Measurements from ENCODE around the gene MLF2. TPM values are rescaled to one million over a fixed set of nuclear protein-coding genes. Genes with fewer than 3 reads are reported as not detected.

MLF2 gene
- total RNA-seq, 1 donor from 2014 or later: 77.9 TPM

DNA sequence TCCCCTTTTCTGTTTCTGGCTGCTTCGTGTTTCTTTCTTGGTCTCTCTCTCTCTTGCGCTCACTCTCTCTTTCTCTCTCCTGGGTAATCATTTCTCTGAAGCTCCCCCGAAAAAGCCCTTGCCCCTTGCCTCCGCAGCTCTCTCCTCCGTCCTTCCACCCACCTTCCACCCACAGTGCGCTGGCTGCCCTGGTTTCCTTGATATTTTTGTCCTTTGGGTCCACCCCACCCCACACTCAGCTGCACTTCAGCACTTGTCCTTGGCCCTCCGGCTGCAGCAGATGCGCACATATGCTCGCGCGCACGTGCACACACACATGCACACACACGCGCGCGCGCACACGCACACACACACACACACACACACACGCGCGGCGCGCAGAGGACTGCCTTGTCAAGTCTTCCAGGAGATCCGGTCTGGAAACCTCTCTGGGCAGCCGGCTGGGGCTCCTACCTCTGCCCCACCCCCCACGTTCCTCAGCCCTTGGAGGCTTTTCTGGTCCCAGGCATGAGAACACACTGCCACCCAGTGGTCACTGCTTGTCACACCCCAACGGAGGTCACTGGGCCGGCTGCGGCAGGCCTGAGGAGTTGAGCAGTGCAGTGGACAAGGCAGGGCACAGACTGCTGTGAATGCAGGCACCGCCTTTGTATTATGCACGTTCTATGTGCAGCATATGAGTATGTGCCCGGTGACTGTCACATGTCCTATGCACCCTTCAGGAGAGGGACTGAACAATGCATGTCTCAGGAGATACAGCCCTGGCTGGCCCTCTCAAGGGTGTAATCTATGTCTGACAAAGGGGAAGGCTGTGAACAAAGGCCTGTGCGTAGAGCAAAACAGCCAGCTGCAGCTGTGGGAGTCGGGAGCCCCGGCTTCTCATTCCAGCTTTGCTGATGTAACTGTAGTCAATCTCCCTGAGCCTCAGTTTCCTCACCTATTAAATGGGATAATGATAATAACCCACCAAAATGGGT lies 25.9 kb upstream of the MLF2 start:
- FAIRE-seq (no peak), DNase-seq (ENCODE audit: low spot score in 2 of 2) (peak; percentile 74 to 84)

DNA sequence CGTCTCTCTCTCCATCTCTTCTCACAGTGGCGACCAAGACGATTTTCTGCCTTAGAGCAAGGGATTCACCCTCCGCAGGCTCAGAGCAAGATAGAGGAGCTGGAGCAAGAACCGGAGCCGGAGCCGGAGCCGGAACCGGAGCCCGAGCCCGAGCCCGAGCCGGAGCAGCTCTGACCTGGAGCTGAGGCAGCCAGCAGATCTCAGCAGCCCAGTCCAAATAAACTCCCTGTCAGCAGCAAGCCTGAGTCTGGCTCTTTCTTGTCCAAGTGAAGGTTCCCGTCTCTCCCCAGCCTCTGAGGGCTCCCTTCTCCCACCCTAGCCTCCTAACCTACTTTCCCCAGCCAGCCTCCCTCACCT lies 25.3 kb upstream of the MLF2 start:
- DNase-seq (ENCODE audit: low spot score in 2 of 2) (no peak), FAIRE-seq (no peak)

DNA sequence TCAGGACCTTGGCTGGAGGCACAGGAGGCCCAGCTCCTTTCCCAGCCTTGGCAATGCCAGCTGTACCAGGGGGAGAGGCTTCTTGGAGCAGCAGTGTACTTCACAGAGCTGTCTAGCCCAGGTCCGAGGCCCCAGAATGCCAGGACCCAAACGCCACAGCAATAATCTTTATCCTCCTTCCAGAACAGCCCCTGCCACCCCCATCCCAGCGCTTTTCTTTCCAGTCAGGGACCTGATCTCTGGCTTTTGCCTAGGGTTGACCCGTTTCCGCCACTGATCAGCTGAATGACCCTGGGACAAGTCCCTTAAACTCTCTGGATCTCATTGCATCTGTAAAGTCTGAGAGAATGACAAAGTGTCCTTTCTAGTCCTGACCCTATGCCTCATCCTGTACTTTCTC lies 24.4 kb upstream of the MLF2 start:
- FAIRE-seq: no peak
- DNase-seq (ENCODE audit: low spot score in 2 of 2): no peak

DNA sequence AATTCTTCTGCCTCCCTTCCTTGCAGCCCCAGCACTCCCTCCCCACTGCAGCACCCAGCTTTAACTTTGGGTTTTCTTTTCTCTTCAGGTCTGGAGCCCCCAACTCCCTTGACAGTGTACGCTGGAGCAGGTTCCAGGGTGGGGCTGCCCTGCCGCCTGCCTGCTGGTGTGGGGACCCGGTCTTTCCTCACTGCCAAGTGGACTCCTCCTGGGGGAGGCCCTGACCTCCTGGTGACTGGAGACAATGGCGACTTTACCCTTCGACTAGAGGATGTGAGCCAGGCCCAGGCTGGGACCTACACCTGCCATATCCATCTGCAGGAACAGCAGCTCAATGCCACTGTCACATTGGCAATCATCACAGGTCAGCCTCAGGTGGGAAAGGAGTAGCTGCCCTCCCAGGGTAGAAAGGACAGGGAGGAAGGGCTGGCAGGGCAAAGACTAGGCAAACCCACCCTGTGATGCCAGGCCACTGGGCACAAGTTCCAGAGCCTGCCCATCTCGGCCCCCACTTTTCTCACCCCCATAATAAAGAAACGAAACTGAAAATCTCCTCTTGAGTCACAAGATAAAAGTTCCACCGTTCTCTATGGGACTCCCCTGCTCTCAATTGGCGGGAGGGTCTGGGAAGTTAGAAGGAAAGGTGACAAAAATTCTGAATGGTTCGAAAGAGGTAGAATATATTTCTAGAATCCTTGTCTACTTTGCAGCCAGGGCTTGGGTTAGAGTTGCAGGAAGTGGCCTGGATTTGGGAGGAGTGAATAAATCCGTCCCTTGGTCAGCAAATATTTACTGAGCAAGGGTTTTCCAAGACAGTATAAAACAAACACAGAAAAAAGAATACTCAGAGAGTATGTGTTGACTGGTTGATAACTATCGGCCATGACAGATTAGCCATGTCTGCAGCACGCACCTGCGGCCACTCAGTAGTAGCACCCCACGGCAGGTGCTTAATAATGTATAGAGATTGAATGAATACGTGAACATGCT lies 22.5 kb upstream of the MLF2 start:
- no peak for DNase-seq (ENCODE audit: low spot score in 2 of 2)
- FAIRE-seq: no peak

DNA sequence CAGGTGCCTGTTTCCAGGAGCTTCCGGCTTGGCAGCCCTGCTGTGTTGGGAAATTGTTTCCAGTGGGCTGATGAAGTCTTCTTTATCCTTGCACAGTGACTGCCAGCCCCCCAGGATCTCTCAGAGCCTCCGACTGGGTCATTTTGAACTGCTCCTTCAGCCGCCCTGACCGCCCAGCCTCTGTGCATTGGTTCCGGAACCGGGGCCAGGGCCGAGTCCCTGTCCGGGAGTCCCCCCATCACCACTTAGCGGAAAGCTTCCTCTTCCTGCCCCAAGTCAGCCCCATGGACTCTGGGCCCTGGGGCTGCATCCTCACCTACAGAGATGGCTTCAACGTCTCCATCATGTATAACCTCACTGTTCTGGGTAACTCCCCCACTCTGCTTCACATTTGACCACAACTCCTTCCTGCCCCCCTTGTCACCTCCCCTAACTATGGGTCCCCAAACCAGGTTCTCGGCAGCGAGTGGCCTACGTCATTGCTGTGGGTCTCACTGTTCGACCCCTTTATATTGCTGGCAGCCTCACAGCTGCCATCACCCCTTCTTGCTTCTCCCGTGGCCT lies 21.6 kb upstream of the MLF2 start:
- DNase-seq (ENCODE audit: low spot score in 2 of 2): no peak
- FAIRE-seq: no peak

DNA sequence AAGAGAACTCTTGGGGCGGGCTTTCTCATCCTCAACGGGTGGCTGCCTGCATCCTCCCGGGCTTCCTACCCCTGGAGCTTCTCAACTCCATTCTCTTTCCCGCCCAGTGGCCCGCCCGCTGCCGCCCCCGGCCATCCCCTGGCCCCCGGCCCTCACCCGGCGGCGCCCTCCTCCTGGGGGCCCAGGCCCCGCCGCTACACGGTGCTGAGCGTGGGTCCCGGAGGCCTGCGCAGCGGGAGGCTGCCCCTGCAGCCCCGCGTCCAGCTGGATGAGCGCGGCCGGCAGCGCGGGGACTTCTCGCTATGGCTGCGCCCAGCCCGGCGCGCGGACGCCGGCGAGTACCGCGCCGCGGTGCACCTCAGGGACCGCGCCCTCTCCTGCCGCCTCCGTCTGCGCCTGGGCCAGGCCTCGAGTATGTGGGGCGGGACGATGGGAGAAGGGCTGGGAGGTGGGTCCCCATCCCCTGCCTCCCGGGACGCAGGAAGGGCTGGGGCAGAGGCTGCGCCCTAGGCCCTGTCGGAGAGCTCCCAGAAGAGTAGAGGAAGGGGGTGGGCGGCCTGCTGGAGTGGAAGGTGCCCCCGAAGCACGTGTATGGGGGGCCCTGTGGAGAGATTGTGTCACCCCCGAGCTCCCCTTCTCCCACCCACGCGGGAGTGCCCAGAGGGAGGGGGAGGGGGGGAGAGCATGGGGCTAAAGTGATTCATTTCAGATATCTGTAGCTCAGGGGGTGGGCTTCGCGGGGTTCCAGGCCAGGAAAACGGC lies 20.8 kb upstream of the MLF2 start:
- FAIRE-seq: no peak

DNA sequence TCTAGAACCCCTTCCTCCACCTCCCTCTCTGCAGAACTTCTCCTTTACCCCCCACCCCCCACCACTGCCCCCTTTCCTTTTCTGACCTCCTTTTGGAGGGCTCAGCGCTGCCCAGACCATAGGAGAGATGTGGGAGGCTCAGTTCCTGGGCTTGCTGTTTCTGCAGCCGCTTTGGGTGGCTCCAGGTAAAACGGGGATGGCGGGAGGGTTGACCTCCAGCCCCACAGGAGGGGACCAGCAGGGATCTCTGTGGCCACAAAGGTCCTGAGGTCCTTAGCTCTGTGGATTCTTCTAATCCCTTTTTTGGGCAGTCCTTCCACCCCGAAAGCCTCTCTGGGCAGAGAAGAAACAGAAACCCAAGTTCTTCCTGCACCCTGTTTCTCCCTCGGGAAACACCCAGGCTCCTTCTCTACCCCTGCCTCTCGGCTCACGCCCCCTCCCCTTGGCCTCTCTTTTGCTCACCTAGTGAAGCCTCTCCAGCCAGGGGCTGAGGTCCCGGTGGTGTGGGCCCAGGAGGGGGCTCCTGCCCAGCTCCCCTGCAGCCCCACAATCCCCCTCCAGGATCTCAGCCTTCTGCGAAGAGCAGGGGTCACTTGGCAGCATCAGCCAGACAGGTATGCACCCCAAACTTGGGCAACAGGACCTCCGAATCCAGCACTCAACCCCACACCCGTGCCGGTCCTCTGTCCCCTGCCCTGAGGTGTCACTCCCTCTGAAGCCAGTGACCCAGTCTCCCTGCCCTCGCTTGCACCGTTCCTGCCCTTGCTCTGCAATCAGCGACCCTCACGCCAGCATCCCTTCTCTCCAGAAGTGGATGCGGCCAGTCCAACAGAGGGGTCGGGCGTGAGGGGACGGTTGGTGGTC lies 20.0 kb upstream of the MLF2 start:
- FAIRE-seq: no peak
- DNase-seq (ENCODE audit: low spot score in 2 of 2): peak in 1 of 2 donors; percentile 45

More for the DNA sequence above, 20.8 kb upstream of the MLF2 start:
- DNase-seq (ENCODE audit: low spot score in 2 of 2): no peak

DNA sequence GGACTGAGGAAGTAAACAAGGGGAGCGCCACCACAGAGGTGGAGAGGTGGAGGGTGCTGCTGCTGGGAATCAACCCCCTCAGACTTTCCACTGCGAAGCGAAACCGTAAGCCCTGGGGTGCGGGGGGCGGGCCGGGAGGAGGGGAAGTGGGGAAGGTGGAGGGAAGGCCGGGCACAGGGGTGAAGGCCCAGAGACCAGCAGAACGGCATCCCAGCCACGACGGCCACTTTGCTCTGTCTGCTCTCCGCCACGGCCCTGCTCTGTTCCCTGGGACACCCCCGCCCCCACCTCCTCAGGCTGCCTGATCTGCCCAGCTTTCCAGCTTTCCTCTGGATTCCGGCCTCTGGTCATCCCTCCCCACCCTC lies 19.4 kb upstream of the MLF2 start, which contains the start of gene LAG3:
Gene LAG3, plus strand, starts transcription at position 190 of the 365 bp plus-strand sequence. CDS start 333 bp downstream, outside the sequence.
- peak in 1 of 2 donors; percentile 39 for DNase-seq (ENCODE audit: low spot score in 2 of 2)
- FAIRE-seq: no peak

DNA sequence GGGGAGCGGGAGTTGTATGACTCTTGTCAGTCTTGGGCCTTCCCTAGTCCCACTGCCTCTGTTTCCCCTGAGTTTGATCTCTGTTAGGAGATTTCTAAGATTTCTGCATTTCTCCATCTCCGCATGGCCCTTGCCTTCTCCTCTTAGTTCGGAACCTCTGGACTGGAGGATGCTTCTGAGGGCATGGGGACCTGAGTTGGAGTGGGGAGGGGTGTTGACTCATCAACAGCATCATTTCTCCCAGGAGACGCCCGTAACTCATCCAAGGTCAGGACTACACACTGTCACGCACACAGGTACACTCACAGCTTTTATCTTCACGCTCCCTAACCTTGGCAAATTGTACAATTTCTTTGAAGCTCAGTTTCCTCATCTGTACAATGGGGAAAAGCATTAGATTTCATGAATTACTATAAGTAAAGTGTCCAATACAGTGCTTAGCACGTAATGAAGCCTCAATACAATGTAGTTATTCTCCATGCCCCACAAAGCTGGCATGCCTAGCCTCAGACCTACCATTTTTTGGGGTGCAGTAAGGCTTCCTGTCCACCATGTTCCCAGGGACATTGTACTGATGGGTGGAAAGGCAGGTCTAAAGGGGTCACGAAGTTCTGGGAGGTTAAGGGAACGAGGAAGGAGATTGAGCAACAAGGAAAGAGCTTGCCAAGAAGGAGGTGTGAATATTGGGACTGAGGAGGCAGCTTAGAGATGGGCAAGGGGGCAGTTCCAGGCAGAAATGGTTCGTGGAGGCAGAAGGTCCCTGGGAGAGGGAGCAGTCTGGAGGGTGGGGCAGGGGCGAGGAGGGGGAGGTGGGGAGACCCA lies 18.8 kb upstream of the MLF2 start:
- peak in 1 of 2 donors; percentile 24 for DNase-seq (ENCODE audit: low spot score in 2 of 2)
- no peak for FAIRE-seq

DNA sequence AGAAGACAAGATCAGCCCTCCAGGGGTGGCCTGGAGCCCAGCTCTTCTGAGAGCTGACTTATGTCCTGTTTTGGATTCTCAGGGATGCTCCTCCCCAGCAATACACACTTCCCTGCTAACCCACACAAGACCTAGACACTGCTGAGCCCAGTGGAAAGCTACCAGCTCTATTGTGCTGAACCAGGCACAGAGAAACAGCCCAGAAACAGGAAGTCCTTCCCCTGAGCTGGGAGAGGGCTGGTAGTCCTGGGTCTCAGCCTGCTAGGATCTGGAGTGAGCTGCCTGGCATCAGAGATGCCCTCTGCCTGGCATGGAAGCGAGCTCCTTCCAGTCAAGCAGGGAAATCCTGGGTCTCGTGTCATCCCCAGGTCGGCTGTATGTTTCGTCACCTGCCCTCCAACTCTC lies 18.2 kb upstream of the MLF2 start:
- peak in 1 of 2 donors; percentile 45 for DNase-seq (ENCODE audit: low spot score in 2 of 2)
- FAIRE-seq: no peak

DNA sequence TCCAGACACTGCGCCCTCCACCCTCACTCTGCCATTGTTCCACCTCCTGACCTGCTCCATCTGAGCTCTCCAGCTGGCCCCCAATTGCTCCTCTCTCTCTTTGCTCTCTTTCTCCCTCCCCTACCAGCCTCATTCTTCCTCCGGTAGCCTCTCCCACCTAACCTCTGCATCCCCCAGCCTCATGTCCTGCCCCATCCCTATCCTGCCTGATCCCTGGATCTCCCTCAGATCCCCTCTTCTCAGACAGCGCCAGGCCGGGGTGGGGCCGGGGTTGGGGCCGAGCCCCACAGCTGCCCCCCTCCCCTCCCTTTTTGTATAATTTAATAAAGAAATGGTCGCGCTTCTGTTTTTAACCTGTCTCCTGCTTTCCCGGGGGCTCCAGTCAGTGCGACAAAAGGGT lies 17.7 kb upstream of the MLF2 start:
- FAIRE-seq (no peak), DNase-seq (ENCODE audit: low spot score in 2 of 2) (no peak)

DNA sequence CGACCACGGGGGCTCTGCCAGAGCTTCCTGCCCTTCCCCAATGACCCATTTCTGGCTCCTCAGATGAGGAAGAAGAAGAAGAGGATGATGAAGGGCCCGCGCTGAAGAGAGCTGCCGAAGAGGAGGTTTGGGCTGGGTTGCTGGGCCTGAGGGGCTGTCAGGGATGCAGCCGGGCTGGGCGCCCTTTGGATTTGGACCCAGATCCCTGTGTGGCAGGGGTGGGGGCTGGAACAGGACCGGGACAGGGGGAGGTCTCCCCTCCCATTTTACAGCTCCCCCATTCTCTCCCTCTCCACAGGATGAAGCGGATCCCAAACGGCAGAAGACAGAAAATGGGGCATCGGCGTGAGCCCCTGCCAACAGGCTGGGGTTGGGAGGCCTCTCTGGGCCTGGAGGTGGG lies 17.2 kb upstream of the MLF2 start:
- FAIRE-seq (no peak), DNase-seq (ENCODE audit: low spot score in 2 of 2) (no peak)

DNA sequence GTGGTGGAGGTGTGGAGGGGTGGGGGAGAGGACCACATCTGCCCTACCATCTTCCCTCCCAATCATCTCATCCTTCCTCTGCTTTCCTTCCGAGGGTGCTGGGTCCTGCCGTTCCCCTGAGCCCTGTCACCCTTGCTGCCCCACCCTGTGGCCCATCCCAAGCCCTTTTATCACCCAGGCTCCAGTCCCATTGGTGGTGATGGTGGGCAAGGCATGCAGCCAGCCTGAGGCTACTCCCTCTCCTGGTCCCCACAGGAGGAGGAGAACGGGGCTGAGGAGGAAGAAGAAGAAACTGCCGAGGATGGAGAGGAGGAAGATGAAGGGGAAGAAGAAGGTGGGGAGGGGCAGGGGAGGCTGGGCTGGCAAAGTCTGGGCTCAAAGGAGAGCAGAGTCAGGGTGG lies 16.7 kb upstream of the MLF2 start:
- FAIRE-seq: no peak

DNA sequence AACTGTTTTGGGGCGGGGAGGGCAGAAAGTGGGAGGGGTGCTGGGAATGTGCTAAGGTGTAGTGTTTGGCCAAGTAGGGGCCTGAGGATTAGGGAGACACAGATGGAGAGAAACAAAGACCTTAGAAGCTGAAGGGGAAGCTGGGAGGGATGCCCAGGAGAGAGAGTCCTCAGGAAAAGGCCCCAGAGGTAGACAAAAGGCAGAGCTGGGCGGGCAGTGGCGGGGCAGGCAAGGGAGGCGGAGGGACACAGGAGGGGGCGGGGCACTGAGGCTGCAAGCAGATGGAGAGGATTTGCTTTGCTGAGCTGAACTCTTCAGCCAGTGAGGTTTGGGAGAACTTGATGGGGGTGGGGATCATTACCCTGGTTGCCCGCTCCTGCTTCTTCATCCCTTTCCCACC lies 16.0 kb upstream of the MLF2 start:
- DNase-seq (ENCODE audit: low spot score in 2 of 2): no peak
- FAIRE-seq: no peak

More for the DNA sequence above, 16.7 kb upstream of the MLF2 start:
- no peak for DNase-seq (ENCODE audit: low spot score in 2 of 2)

DNA sequence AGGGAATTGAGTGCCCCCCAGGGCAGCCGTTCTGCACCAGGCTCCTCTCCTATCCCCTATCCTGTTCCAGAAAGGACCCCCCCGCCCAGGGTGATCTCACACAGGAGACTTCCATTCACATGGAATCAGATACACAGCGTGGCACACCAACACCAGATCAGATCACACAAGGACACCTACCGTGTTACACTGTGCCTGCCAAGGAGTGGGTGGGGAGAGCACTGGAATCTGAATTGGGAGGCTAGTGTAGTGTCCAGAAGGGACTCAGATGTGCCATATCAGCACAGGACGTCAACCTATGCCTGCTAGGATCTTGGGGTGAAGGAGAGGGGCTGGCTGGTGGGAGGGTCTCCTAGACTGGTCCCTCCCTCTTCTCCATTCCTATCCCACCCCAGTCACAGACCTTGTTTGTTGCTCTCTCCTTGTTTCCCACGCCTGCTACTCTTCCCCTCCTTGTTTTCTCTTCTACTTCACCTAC lies 15.5 kb upstream of the MLF2 start:
- FAIRE-seq (no peak), DNase-seq (ENCODE audit: low spot score in 2 of 2) (no peak)

DNA sequence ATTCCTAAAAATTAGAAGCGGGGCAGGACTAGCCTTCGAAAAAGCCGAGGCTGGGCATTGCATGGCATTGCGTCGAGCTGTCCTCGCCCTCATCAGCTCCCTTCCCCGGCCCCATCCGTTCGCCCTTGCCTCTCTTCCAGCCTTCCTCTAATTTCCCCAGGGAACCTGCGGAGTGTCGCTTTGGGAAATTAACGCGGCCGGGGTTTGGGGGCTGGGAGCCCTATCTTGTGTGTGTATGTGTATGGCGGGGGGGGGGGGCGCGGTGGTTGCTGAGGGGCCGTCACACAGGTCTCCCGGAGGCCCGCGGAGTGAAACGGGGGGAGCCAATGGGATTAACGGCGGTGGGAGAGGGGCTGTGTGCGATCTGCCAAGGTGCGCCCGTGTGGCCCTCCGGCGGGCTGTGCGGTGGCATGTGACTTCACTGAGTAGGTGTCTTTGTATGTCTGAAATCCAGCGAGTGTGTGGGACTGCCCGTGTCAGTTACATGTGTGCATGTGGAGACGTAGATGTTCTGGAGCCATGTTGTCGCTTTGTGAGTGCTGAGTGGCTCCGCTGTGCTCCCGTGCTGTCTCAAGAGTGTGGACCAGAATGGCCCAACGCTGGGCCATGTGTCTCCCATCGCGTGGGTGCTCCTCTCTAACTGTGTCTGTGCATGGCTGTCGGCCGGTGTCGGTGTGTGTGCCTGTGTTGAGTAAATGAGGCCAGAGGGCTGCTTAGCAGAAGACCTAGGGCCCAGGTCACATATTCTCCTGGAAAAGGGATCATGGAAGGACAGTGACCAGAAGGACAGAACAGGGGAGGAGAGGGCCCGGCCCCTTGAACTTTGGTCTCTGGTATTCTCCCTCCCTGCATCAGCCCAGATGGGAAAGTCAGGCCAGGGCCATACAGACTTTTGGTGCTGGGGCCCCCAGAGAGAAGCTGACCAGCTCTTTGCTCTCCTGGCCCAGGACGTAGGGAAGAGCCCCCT lies 14.7 kb upstream of the MLF2 start:
- FAIRE-seq (no peak), DNase-seq (ENCODE audit: low spot score in 2 of 2) (no peak)

Measured in frontal cortex (tissue), 4 donors.